Common myeloid progenitor, CD34-positive (primary cell): ENCODE results near the gene BMI1.

ENCODE experiments used
- CTCF ChIA-PET: fragments of 350-600 bp; sonication (Branson Sonifier 250); formaldehyde crosslinking; loops from one replicate; lab custom pipeline; 2021; ENCODE audit warnings: antibody characterized with exemption; lab: Charles Lee
- POLR2A ChIA-PET: fragments of 350-600 bp; sonication (Branson Sonifier 250); formaldehyde crosslinking; loops from one replicate; lab custom pipeline; 2021; ENCODE audit warnings: antibody characterized with exemption; lab: Charles Lee
- DNase-seq, 3 donors: peaks; one replicate each; pipeline versions ENCODE4 v3.0.0 to v3.0.0-alpha.2; 2013
- H3K27ac ChIP-seq, 2 experiments: 1 replicate in 1 of 2; 2 replicates in 1 of 2; pipeline ENCODE4 v1.7.0; 2013; ENCODE audit warnings: inconsistent platforms in 2 of 2, low read length in 2 of 2, mild to moderate bottlenecking in 2 of 2, low read depth in 1 of 2, moderate library complexity in 1 of 2; ENCODE audit not compliant: severe bottlenecking in 2 of 2, insufficient read depth in 1 of 2, poor library complexity in 1 of 2
- H3K27me3 ChIP-seq, 5 experiments: replicated peaks in 2 of 5; 1 replicate in 3 of 5; 2 replicates in 2 of 5; pipeline versions ENCODE4 v1.6.1 to v1.7.0; 2013; ENCODE audit warnings: low read length in 4 of 5, mild to moderate bottlenecking in 2 of 5, moderate library complexity in 2 of 5, inconsistent platforms in 1 of 5; ENCODE audit not compliant: insufficient read depth in 5 of 5, control insufficient read depth in 4 of 5
- H3K36me3 ChIP-seq, 4 experiments: 1 replicate in 2 of 4; 2 replicates in 2 of 4; pipeline versions ENCODE4 v1.6.1 to v1.7.0; 2013; ENCODE audit warnings: low read length in 3 of 4, control low read depth in 1 of 4, mild to moderate bottlenecking in 1 of 4; ENCODE audit not compliant: control insufficient read depth in 4 of 4, insufficient read depth in 4 of 4
- H3K4me1 ChIP-seq, 4 experiments: 1 replicate in 3 of 4; 2 replicates in 1 of 4; pipeline versions ENCODE4 v1.6.1 to v1.7.1; 2013; ENCODE audit warnings: low read length in 3 of 4, mild to moderate bottlenecking in 3 of 4, control low read depth in 1 of 4, inconsistent platforms in 1 of 4, moderate library complexity in 1 of 4; ENCODE audit not compliant: control insufficient read depth in 4 of 4, insufficient read depth in 4 of 4; ENCODE audit errors: control extremely low read depth in 1 of 4
- H3K4me3 ChIP-seq, 7 experiments: 1 replicate in 4 of 7; 2 replicates in 3 of 7; pipeline versions ENCODE4 v1.5.1 to v1.7.0; 2013; ENCODE audit warnings: mild to moderate bottlenecking in 7 of 7, low read length in 6 of 7, moderate library complexity in 6 of 7, inconsistent platforms in 2 of 7, low read depth in 2 of 7, control low read depth in 1 of 7; ENCODE audit not compliant: insufficient read depth in 4 of 7, control insufficient read depth in 1 of 7; ENCODE audit errors: extremely low read depth in 1 of 7
- H3K9me3 ChIP-seq, 5 experiments: 1 replicate in 4 of 5; 2 replicates in 1 of 5; pipeline versions ENCODE4 v1.6.1 to v1.7.1; 2013; ENCODE audit warnings: low read length in 4 of 5, mild to moderate bottlenecking in 2 of 5, inconsistent platforms in 1 of 5, low read depth in 1 of 5, moderate library complexity in 1 of 5; ENCODE audit not compliant: control insufficient read depth in 4 of 5, insufficient read depth in 2 of 5; ENCODE audit errors: control extremely low read depth in 1 of 5
- WGBS: methylation state at CpG from one replicate; pipeline ENCODE4 v1.1.5; 2013; ENCODE audit not compliant: insufficient coverage; 5-methylcytosine and 5-hydroxymethylcytosine counted together

Gene BMI1

GRCh38 chr10:22342421-22342820, 21.5 kb downstream of the BMI1 start:
- H3K9me3 ChIP-seq = peaks cover 0 to 5% (median 0%) of the 10 kb centered on the region in 5 experiments
- H3K36me3 ChIP-seq = no peaks in the 10 kb centered on the region
- peaks cover 31 to 86% (median 59%) of the 10 kb centered on the region in 5 experiments for H3K27me3 ChIP-seq
- peak in 1 of 3 donors; percentile 21 for DNase-seq
- ChIA-PET POLR2A (interaction anchor here (0.6 to 1.0 kb wide), 2 partner anchors 20 to 745 kb away, joined by 3 read pairs; no protein-coding TSS in a partner anchor), CTCF (interaction anchor here (0.7 to 1.5 kb wide), 3 partner anchors 10 to 29 kb away, joined by 3 to 5 read pairs (median 3); no protein-coding TSS in a partner anchor)
- H3K27ac ChIP-seq = no peak overlapping the region
- WGBS = no CpG with 5 or more reads among the region's 3 CpGs
- peaks cover 14 to 27% (median 22%) of the 10 kb centered on the region in 4 experiments for H3K4me1 ChIP-seq
- H3K4me3 ChIP-seq = no peak overlapping the region

- ChIA-PET POLR2A (no interaction called here), CTCF (interaction anchor here (1.0 to 1.5 kb wide), 6 partner anchors 12 to 131 kb away, joined by 3 to 4 read pairs (median 3); no protein-coding TSS in a partner anchor)
- H3K27ac ChIP-seq = no peak overlapping the region
- no peak overlapping the region for H3K4me3 ChIP-seq
- H3K36me3 ChIP-seq = no peaks in the 10 kb centered on the region
- no CpG with 5 or more reads among the region's 3 CpGs for WGBS
- H3K4me1 ChIP-seq = peaks cover 14 to 27% (median 22%) of the 10 kb centered on the region in 4 experiments
- DNase-seq = peak in 2 of 3 donors; percentile 20 to 27
- peaks cover 29 to 78% (median 47%) of the 10 kb centered on the region in 5 experiments for H3K27me3 ChIP-seq
- peaks cover 0 to 5% (median 0%) of the 10 kb centered on the region in 5 experiments for H3K9me3 ChIP-seq
Observed at GRCh38 chr10:22343731-22344130, 22.8 kb downstream of the BMI1 start.

GRCh38 chr10:22344249-22344648, 23.4 kb downstream of the BMI1 start:
- peaks cover 23 to 73% (median 42%) of the 10 kb centered on the region in 5 experiments for H3K27me3 ChIP-seq

GRCh38 chr10:22344781-22345300, 23.9 kb downstream of the BMI1 start:
- Histone ChIP-seq H3K9me3 (peaks cover 0 to 5% (median 0%) of the 10 kb centered on the region in 5 experiments), H3K27ac (no peak overlapping the region), H3K27me3 (peaks cover 23 to 69% (median 41%) of the 10 kb centered on the region in 5 experiments), H3K4me3 (peak overlapping the region in 4 of 7 experiments; percentile 48 to 73 (median 60)), H3K36me3 (no peaks in the 10 kb centered on the region), H3K4me1 (peaks cover 7 to 25% (median 21%) of the 10 kb centered on the region in 4 experiments)
- DNase-seq = peak in 2 of 3 donors; percentile 45 to 62
- ChIA-PET CTCF (interaction anchor here (0.9 to 1.2 kb wide), 6 partner anchors 11 to 116 kb away, joined by 3 to 4 read pairs (median 3); partner anchors contain the start of gene COMMD3), POLR2A (no interaction called here)
- WGBS = 10% methylated on average over 26 of the region's 26 CpGs

More at GRCh38 chr10:22344249-22344648, 23.4 kb downstream of the BMI1 start:
- no peaks in the 10 kb centered on the region for H3K36me3 ChIP-seq
- CTCF ChIA-PET = interaction anchor here (1.0 to 1.5 kb wide), 5 partner anchors 12 to 115 kb away, joined by 3 to 4 read pairs (median 3); no protein-coding TSS in a partner anchor
- H3K9me3 ChIP-seq = peaks cover 0 to 5% (median 0%) of the 10 kb centered on the region in 5 experiments
- H3K27ac ChIP-seq = no peak overlapping the region
- POLR2A ChIA-PET = no interaction called here
- WGBS = 0% methylated on average over 1 of the region's 1 CpG
- DNase-seq = peak in 2 of 3 donors; percentile 65 to 71
- peaks cover 13 to 27% (median 22%) of the 10 kb centered on the region in 4 experiments for H3K4me1 ChIP-seq
- H3K4me3 ChIP-seq = no peak overlapping the region

GRCh38 chr10:22345301-22346095, 24.6 kb downstream of the BMI1 start, which contains the start of gene SPAG6:
TSS of gene SPAG6 (plus strand) at chr10:22345496. CDS start at chr10:22345612, 116 bp downstream.
- POLR2A ChIA-PET = no interaction called here
- peak within 1 kb of the TSS in 6 of 7 experiments; percentile 26 to 73 (median 54) for H3K4me3 ChIP-seq
- 7% methylated on average over 82 of the region's 83 CpGs for WGBS

GRCh38 chr10:22346096-22346661, 25.3 kb downstream of the BMI1 start:
- Histone ChIP-seq H3K27me3 (peaks cover 23 to 67% (median 41%) of the 10 kb centered on the region in 5 experiments), H3K4me3 (peak overlapping the region in 4 of 7 experiments; percentile 19 to 73 (median 60)), H3K36me3 (no peaks in the 10 kb centered on the region), H3K27ac (no peak overlapping the region), H3K9me3 (peaks cover 0 to 5% (median 0%) of the 10 kb centered on the region in 5 experiments), H3K4me1 (peaks cover 4 to 17% (median 14%) of the 10 kb centered on the region in 4 experiments)
- DNase-seq = no peak
- 75% methylated on average over 3 of the region's 8 CpGs for WGBS
- ChIA-PET CTCF (interaction anchor here (0.9 to 1.1 kb wide), 2 partner anchors 10 to 44 kb away, joined by 3 to 4 read pairs; no protein-coding TSS in a partner anchor), POLR2A (no interaction called here)

More at GRCh38 chr10:22345301-22346095, 24.6 kb downstream of the BMI1 start, which contains the start of gene SPAG6:
- H3K36me3 ChIP-seq = no peaks in the 10 kb centered on the region
- H3K27me3 ChIP-seq = peaks cover 23 to 69% (median 41%) of the 10 kb centered on the region in 5 experiments
- H3K27ac ChIP-seq = no peak within 1 kb of the TSS
- peaks cover 4 to 20% (median 17%) of the 10 kb centered on the region in 4 experiments for H3K4me1 ChIP-seq
- peak; percentile 79 to 88 (median 86) for DNase-seq
- CTCF ChIA-PET = interaction anchor here (0.9 to 1.2 kb wide), 3 partner anchors 11 to 45 kb away, joined by 3 to 4 read pairs (median 3); partner anchors contain the start of gene COMMD3
- H3K9me3 ChIP-seq = peaks cover 0 to 5% (median 0%) of the 10 kb centered on the region in 5 experiments
